DOHH2 (cell line): Measurements from ENCODE around the gene LRRC74B.
"Not testable (repeated sequence)": the region's sequence is repeated elsewhere in the genome, so short reads cannot be mapped to it uniquely, and the experiment has no call there.

Source experiments
- H3F3A ChIP-seq: fragments of 200-600 bp; sonication (generic), shearing (Covaris generic); 2 replicates; pipeline ENCODE4 v1.6.0; 2016; ENCODE audit warnings: antibody characterized with exemption, mild to moderate bottlenecking; ENCODE audit not compliant: control insufficient read depth, insufficient read depth
- H3K27ac ChIP-seq: fragments of 200-600 bp; sonication (generic); 2 replicates; pipeline ENCODE4 v1.5.1; 2014; ENCODE audit warnings: low read depth, mild to moderate bottlenecking, low read length, moderate library complexity
- H3K27me3 ChIP-seq: fragments of 200-600 bp; sonication (generic); 2 replicates; pipeline ENCODE4 v1.6.1; 2014; ENCODE audit warnings: mild to moderate bottlenecking, low read length, mixed read lengths; ENCODE audit not compliant: control insufficient read depth
- H3K36me3 ChIP-seq: fragments of 200-600 bp; sonication (generic); 2 replicates; pipeline ENCODE4 v1.6.1; 2014; ENCODE audit warnings: mild to moderate bottlenecking, low read length, moderate library complexity, mixed read lengths; ENCODE audit not compliant: control insufficient read depth
- H3K4me1 ChIP-seq: fragments of 200-600 bp; sonication (generic); 2 replicates; pipeline ENCODE4 v1.6.1; 2014; ENCODE audit warnings: mild to moderate bottlenecking, low read length, mixed read lengths; ENCODE audit not compliant: control insufficient read depth
- H3K4me2 ChIP-seq: fragments of 200-600 bp; sonication (generic); 2 replicates; pipeline ENCODE4 v1.6.0; 2014; ENCODE audit warnings: mild to moderate bottlenecking, low read length, moderate library complexity
- H3K4me3 ChIP-seq: fragments of 200-600 bp; sonication (generic); 2 replicates; pipeline ENCODE4 v1.5.1; 2014; ENCODE audit warnings: mild to moderate bottlenecking, low read length, mixed read lengths
- H3K79me2 ChIP-seq: fragments of 200-600 bp; sonication (generic); 2 replicates; pipeline ENCODE4 v1.6.1; 2014; ENCODE audit warnings: mild to moderate bottlenecking, low read length, mixed read lengths; ENCODE audit not compliant: control insufficient read depth
- H3K9me2 ChIP-seq: fragments of 200-600 bp; sonication (generic); replicated peaks from 2 replicates; pipeline ENCODE4 v1.6.1; 2014; ENCODE audit warnings: mild to moderate bottlenecking, low read length, mixed read lengths; ENCODE audit not compliant: control insufficient read depth
- H3K9me3 ChIP-seq: fragments of 200-600 bp; sonication (generic); 2 replicates; pipeline ENCODE4 v1.6.1; 2014; ENCODE audit warnings: antibody characterized with exemption, low read length, mixed read lengths; ENCODE audit not compliant: control insufficient read depth, insufficient read depth
- H4K20me1 ChIP-seq: fragments of 200-600 bp; sonication (generic); 2 replicates; pipeline ENCODE4 v1.6.0; 2014; ENCODE audit warnings: low read depth, mild to moderate bottlenecking, antibody characterized with exemption, low read length, moderate library complexity; ENCODE audit not compliant: control insufficient read depth, insufficient read depth
- CTCF ChIP-seq: fragments of 200-600 bp; sonication (generic); IDR thresholded peaks from one replicate; pipeline ENCODE4 v1.5.1; 2014; ENCODE audit warnings: antibody characterized with exemption, mild to moderate bottlenecking, low read depth, low read length; ENCODE audit not compliant: poor library complexity, severe bottlenecking
- EZH2phosphoT487 ChIP-seq: fragments of 200-600 bp; sonication (generic); IDR thresholded peaks from 2 replicates; pipeline ENCODE4 v1.6.1; 2017; ENCODE audit warnings: borderline replicate concordance, mild to moderate bottlenecking, antibody characterized with exemption, low read length, moderate library complexity, mixed read lengths

Gene LRRC74B

DNA sequence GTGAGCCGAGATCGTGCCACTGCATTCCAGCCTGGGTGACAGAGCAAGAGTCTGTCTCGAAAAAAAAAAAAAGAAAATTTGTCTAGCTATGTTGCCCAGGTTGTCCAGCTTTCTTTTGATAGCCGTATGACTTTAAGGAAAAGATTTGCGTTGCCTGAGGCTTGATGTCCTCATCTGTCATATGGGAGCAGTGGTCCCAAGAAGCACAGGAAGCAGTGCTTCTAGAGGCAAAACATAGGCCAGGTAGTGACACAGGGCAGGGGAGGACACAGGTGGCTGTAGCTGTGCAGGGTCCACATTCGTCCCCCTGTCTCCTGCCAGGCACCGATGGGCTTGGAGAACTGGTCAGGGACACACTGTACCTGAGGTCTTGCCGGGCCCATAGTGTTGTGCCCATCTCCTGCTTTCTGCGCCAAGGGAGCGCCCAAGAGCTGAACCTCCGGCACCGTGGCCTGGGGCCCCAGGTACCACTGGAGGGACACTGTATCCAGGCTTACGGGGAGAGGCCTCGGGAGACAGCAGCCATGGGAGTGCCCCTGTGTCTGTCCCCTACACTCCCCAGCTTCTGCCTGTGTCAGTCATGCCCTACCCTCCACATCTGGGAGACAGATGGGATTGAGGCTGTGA, 1.4 kb downstream of the LRRC74B start:
- TF ChIP-seq EZH2phosphoT487 (no peak), CTCF (no peak)
- Histone ChIP-seq H3K9me2 (no peaks in the 10 kb centered on the region), H3K4me1 (peaks cover 22% of the 10 kb centered on the region), H3K4me3 (no peak overlapping the region), H3F3A (no peaks in the 10 kb centered on the region), H3K9me3 (no peaks in the 10 kb centered on the region), H3K4me2 (no peak overlapping the region), H3K79me2 (no peaks in the 10 kb centered on the region), H3K27me3 (peaks cover 16% of the 10 kb centered on the region), H3K36me3 (no peaks in the 10 kb centered on the region), H4K20me1 (no peaks in the 10 kb centered on the region), H3K27ac (no peak overlapping the region)

GRCh38 chr22:21047730-21048129, 2.0 kb downstream of the LRRC74B start:
- Histone ChIP-seq H3K9me3 (no peaks in the 10 kb centered on the region), H3K27ac (no peak overlapping the region), H3K27me3 (peaks cover 16% of the 10 kb centered on the region), H4K20me1 (no peaks in the 10 kb centered on the region), H3K9me2 (no peaks in the 10 kb centered on the region), H3K4me1 (peaks cover 22% of the 10 kb centered on the region), H3K36me3 (no peaks in the 10 kb centered on the region), H3K79me2 (no peaks in the 10 kb centered on the region), H3K4me3 (no peak overlapping the region), H3K4me2 (no peak overlapping the region), H3F3A (no peaks in the 10 kb centered on the region)
- no peak for TF ChIP-seq EZH2phosphoT487
- TF ChIP-seq CTCF, result no peak

DNA sequence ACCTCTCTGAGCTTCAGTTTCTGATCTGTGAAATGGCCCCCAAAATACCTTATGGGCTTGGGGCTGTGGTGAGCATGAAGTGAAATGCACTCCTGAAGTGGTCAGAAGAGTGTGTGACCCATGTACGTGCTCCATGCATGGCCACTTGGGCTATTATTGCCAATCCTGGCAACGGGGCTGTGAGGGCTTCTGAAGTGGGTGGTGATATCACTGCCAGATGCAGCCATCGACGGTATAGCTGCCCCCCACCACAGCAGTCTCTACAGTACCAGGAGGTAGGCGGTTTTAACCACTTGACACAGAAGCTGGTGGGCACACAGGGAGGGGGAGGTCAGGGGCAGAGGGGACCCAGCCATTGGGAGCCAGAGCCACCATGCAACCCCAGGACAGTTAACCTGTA, 2.7 kb downstream of the LRRC74B start:
- peaks cover 16% of the 10 kb centered on the region for H3K27me3 ChIP-seq
- not testable (repeated sequence) for H3K79me2 ChIP-seq, H3F3A ChIP-seq, H3K4me2 ChIP-seq, H3K27ac ChIP-seq, H3K9me2 ChIP-seq, H4K20me1 ChIP-seq, H3K36me3 ChIP-seq, H3K9me3 ChIP-seq, H3K4me3 ChIP-seq
- H3K4me1 ChIP-seq, result peaks cover 22% of the 10 kb centered on the region

- not testable (repeated sequence) for H3K4me3 ChIP-seq, H3K36me3 ChIP-seq, H3K79me2 ChIP-seq, H4K20me1 ChIP-seq, H3K9me3 ChIP-seq, H3F3A ChIP-seq, H3K9me2 ChIP-seq, H3K27ac ChIP-seq, H3K4me2 ChIP-seq
- H3K27me3 ChIP-seq, result peaks cover 16% of the 10 kb centered on the region
- peaks cover 22% of the 10 kb centered on the region for H3K4me1 ChIP-seq
These were observed 3.2 kb downstream of the LRRC74B start for GRCh38 chr22:21048965-21049364.
